Suprapubic skin (tissue), 4 donors: ENCODE measurements around the gene HDAC5. TPM values are rescaled to one million over a fixed set of nuclear protein-coding genes. Genes with fewer than 3 reads are reported as not detected.
A peak's percentile ranks its signal among the peaks of the same experiment; 100 is the strongest.

Experiments
- DNase-seq, 2 donors: peaks; one replicate each; pipeline ENCODE4 v3.0.0-alpha.2; 2019; ENCODE audit warnings: low spot score in 2 of 2
- H3K27ac ChIP-seq: fragments of 200-600 bp; sonication (generic); one replicate; pipeline ENCODE4 v1.5.1; 2019
- H3K27me3 ChIP-seq: fragments of 200-600 bp; sonication (generic); one replicate; pipeline ENCODE4 v1.5.1; 2019
- H3K36me3 ChIP-seq: fragments of 200-600 bp; sonication (generic); one replicate; pipeline ENCODE4 v1.5.1; 2019
- H3K4me1 ChIP-seq: fragments of 200-600 bp; sonication (generic); one replicate; pipeline ENCODE4 v1.5.1; 2019
- H3K4me3 ChIP-seq: fragments of 200-600 bp; sonication (generic); one replicate; pipeline ENCODE4 v1.5.1; 2019; ENCODE audit warnings: mild to moderate bottlenecking
- H3K9me3 ChIP-seq: fragments of 200-600 bp; sonication (generic); one replicate; pipeline ENCODE4 v1.5.1; 2019
- CTCF ChIP-seq, 2 donors: fragments of 200-600 bp in 1 of 2; fragments of 450-650 bp in 1 of 2; sonication (generic) in 1 of 2; IDR thresholded peaks; one replicate each; pipeline ENCODE4 v1.5.1; 2016 to 2019; ENCODE audit warnings: antibody characterized with exemption in 2 of 2, mild to moderate bottlenecking in 1 of 2, moderate library complexity in 1 of 2
- EP300 ChIP-seq: sonication (generic); formaldehyde crosslinking; IDR thresholded peaks from one replicate; pipeline ENCODE4 v1.6.1; 2017; ENCODE audit warnings: antibody characterized with exemption
- POLR2A ChIP-seq, 2 donors: fragments of 450-650 bp; IDR thresholded peaks; one replicate each; pipeline ENCODE4 v1.6.1; 2017; ENCODE audit warnings: antibody characterized with exemption in 2 of 2, mild to moderate bottlenecking in 2 of 2, moderate library complexity in 2 of 2
- POLR2AphosphoS5 ChIP-seq, 3 donors: sonication (generic); formaldehyde crosslinking; IDR thresholded peaks; one replicate each; pipeline ENCODE4 v1.6.1; 2017; ENCODE audit warnings: antibody characterized with exemption in 3 of 3
- WGBS: methylation state at CpG from one replicate; pipeline ENCODE4 v1.1.5; 2018; 5-methylcytosine and 5-hydroxymethylcytosine counted together
- total RNA-seq, 4 donors: library from RNA; depleted of rRNA; stranded (reverse); fragments of >200 nt; gene quantifications; one replicate each; pipeline ENCODE4 v1.1.0, GENCODE V29; 2016

The HDAC5 gene
- total RNA-seq, 4 donors from 2014 or later: 135 to 197 (median 168) TPM

- TF ChIP-seq POLR2AphosphoS5 (IDR thresholded peaks at IDR 0.05) (no peak), POLR2A (IDR thresholded peaks at IDR 0.05) (no peak), CTCF (IDR thresholded peaks at IDR 0.05) (no peak), EP300 (no peak)
- H3K4me1 ChIP-seq: peaks cover 8% of the 10 kb centered on the region
- no peaks in the 10 kb centered on the region for H3K9me3 ChIP-seq
- no peak for DNase-seq
- no peak overlapping the region for H3K27ac ChIP-seq
- WGBS: 75% methylated on average over 6 of the region's 6 CpGs
- H3K36me3 ChIP-seq: peaks cover 70% of the 10 kb centered on the region
- no peaks in the 10 kb centered on the region for H3K27me3 ChIP-seq
- H3K4me3 ChIP-seq: no peak overlapping the region
These were observed 46.5 kb downstream of the HDAC5 start for GRCh38 chr17:44076716-44077594.

- H3K9me3 ChIP-seq: no peaks in the 10 kb centered on the region
- H3K27ac ChIP-seq: no peak overlapping the region
- H3K27me3 ChIP-seq: no peaks in the 10 kb centered on the region
- DNase-seq: no peak
- peaks cover 20% of the 10 kb centered on the region for H3K4me1 ChIP-seq
- 74% methylated on average over 9 of the region's 10 CpGs for WGBS
- no peak overlapping the region for H3K4me3 ChIP-seq
- TF ChIP-seq EP300: no peak
- H3K36me3 ChIP-seq: peaks cover 65% of the 10 kb centered on the region
These were observed 47.7 kb downstream of the HDAC5 start for GRCh38 chr17:44075598-44076293.

GRCh38 chr17:44074911-44075285 is 48.5 kb downstream of the HDAC5 start:
- TF ChIP-seq POLR2A (IDR thresholded peaks at IDR 0.05) (no peak), POLR2AphosphoS5 (IDR thresholded peaks at IDR 0.05) (no peak), EP300 (no peak), CTCF (IDR thresholded peaks at IDR 0.05) (no peak)
- no peak for DNase-seq
- Histone ChIP-seq H3K4me3 (no peak overlapping the region), H3K27ac (no peak overlapping the region), H3K36me3 (peaks cover 57% of the 10 kb centered on the region), H3K27me3 (no peaks in the 10 kb centered on the region), H3K9me3 (no peaks in the 10 kb centered on the region), H3K4me1 (peaks cover 24% of the 10 kb centered on the region)
- 70% methylated on average over 9 of the region's 9 CpGs for WGBS

- no peak for TF ChIP-seq CTCF (IDR thresholded peaks at IDR 0.05)
- no peak for TF ChIP-seq POLR2A (IDR thresholded peaks at IDR 0.05)
- no peaks in the 10 kb centered on the region for H3K9me3 ChIP-seq
- peaks cover 30% of the 10 kb centered on the region for H3K4me1 ChIP-seq
- H3K27ac ChIP-seq: no peak overlapping the region
- no peak overlapping the region for H3K4me3 ChIP-seq
- no peaks in the 10 kb centered on the region for H3K27me3 ChIP-seq
- H3K36me3 ChIP-seq: peaks cover 54% of the 10 kb centered on the region
- DNase-seq: no peak
- 74% methylated on average over 8 of the region's 9 CpGs for WGBS
These were observed 49.1 kb downstream of the HDAC5 start for GRCh38 chr17:44074231-44074910.

- H3K4me3 ChIP-seq: peak overlapping the region; percentile 69
- TF ChIP-seq CTCF (IDR thresholded peaks at IDR 0.05) (no peak), POLR2A (IDR thresholded peaks at IDR 0.05) (no peak)
- H3K27me3 ChIP-seq: no peaks in the 10 kb centered on the region
- peak overlapping the region; percentile 90 for H3K27ac ChIP-seq
- 27% methylated on average over 2 of the region's 2 CpGs for WGBS
- no peak for DNase-seq
- H3K9me3 ChIP-seq: no peaks in the 10 kb centered on the region
- peaks cover 40% of the 10 kb centered on the region for H3K4me1 ChIP-seq
- H3K36me3 ChIP-seq: peaks cover 28% of the 10 kb centered on the region
These were observed 51.7 kb downstream of the HDAC5 start for GRCh38 chr17:44071772-44072171.
